Heart left ventricle (tissue), 16 donors: Measurements from ENCODE around the gene WIPF2. TPM values are rescaled to one million over a fixed set of nuclear protein-coding genes. Genes with fewer than 3 reads are reported as not detected.
A peak's percentile ranks its signal among the peaks of the same experiment; 100 is the strongest.

Source experiments
- ATAC-seq, 4 donors: fragments of 200-7000 bp; cut with Tn5 transposase; one replicate each; pipeline ENCODE4 v1.9.1; 2020 to 2022; ENCODE audit warnings: moderate library complexity in 4 of 4, mild to moderate bottlenecking in 3 of 4, moderate number of reproducible peaks in 1 of 4
- DNase-seq, 5 donors: peaks; one replicate each; pipeline ENCODE4 v3.0.0-alpha.2; 2020
- H3K27ac ChIP-seq, 12 donors: fragments of 200-600 bp; sonication (generic) in 4 of 12; one replicate each; pipeline versions ENCODE4 v1.5.0 to v1.8.0; 2016 to 2022; ENCODE audit warnings: mild to moderate bottlenecking in 2 of 12
- H3K27me3 ChIP-seq, 9 donors: fragments of 200-600 bp; sonication (generic) in 2 of 9; one replicate each; pipeline versions ENCODE4 v1.5.1 to v1.8.0; 2016 to 2022; ENCODE audit warnings: mild to moderate bottlenecking in 3 of 9
- H3K36me3 ChIP-seq, 9 donors: fragments of 200-600 bp; sonication (generic) in 2 of 9; one replicate each; pipeline versions ENCODE4 v1.5.0 to v1.8.0; 2018 to 2022; ENCODE audit warnings: mild to moderate bottlenecking in 2 of 9
- H3K4me1 ChIP-seq, 12 donors: fragments of 200-600 bp; sonication (generic) in 4 of 12; one replicate each; pipeline versions ENCODE4 v1.5.0 to v1.8.0; 2016 to 2022; ENCODE audit warnings: mild to moderate bottlenecking in 3 of 12
- H3K4me3 ChIP-seq, 12 donors: fragments of 200-600 bp; sonication (generic) in 4 of 12; one replicate each; pipeline versions ENCODE4 v1.5.0 to v1.8.0; 2017 to 2022; ENCODE audit warnings: mild to moderate bottlenecking in 9 of 12, moderate library complexity in 4 of 12
- H3K9me3 ChIP-seq, 12 donors: fragments of 200-600 bp; sonication (generic) in 4 of 12; one replicate each; pipeline versions ENCODE4 v1.5.0 to v1.8.0; 2016 to 2022; ENCODE audit warnings: mild to moderate bottlenecking in 1 of 12
- POLR2A ChIP-seq, 2 donors: fragments of 450-650 bp; IDR thresholded peaks; one replicate each; pipeline ENCODE4 v1.6.1; 2017; ENCODE audit warnings: antibody characterized with exemption in 2 of 2, mild to moderate bottlenecking in 2 of 2, moderate library complexity in 2 of 2
- WGBS, 4 donors: extraction: QIAGEN DNeasy Blood & Tissue Kit in 2 of 4; methylation state at CpG; one replicate each; pipeline versions ENCODE4 v1.1.5 to v1.1.7; 2013 to 2018; 5-methylcytosine and 5-hydroxymethylcytosine counted together
- intact Hi-C, 10 donors: fragments of 100-400 bp; cut with DNase I; formaldehyde crosslinking; loops; one replicate each; pipeline versions ENCODE4 v1.11.1 to v1.14.2; 2022
- polyA plus RNA-seq, 2 donors: library from polyadenylated mRNA; stranded (reverse); fragments of 200-250 nt; gene quantifications; one replicate each; pipeline ENCODE4 v1.2.3, GENCODE V29; 2013
- total RNA-seq, 9 donors: library from RNA; depleted of rRNA in 2 of 9; stranded (reverse); fragments of >200 nt in 2 of 9; fragmentation: NEBNext Ultra II Directional in 3 of 9; extraction: Animal tissue kit (Norgen Biotek cat#: 25700) in 3 of 9; gene quantifications; one replicate each; pipeline versions ENCODE4 v1.1.0 to v1.2.4, GENCODE V29; 2016 to 2023
- TF ChIP-seq, protein P1 (sequence below), 12 donors: fragments of 200-600 bp; sonication (generic) in 4 of 12; IDR thresholded peaks; one replicate each; pipeline versions ENCODE4 v1.5.0 to v1.8.0; 2018 to 2022; ENCODE audit warnings: antibody characterized with exemption in 12 of 12, mild to moderate bottlenecking in 5 of 12
- donor health status: ischemic (EF 13 %, LVEDD 7.1; RV severe dilation, severe dysfunction).
- donor health status: healthy with polysubstance abuse.
- donor health status: DM: no; HTN: yes; CAD: no.
- donor health status: DM: no; HTN: no; CAD: no.
- donor health status: ischemic (EF 25% LVEDD 6.9; RV normal size, moderate dysfunction).
- donor health status: ischemic (EF 25% LVEDD 5.7; RV mildly dilated, moderate dysfunction).
- donor health status: healthy.
- donor health status: DM: yes; HTN: yes; CAD: no.
- donor health status: ischemic (EF 35%, LVEDD 5.7; RV mildly dilated, moderate dysfunction).
- donor health status: nonischemic (EF 11% LVEDD 7.7; RV severe dilation, severe dysfunction).
- donor health status: DM: yes; HTN: yes; CAD: no.
- donor health status: PGD.
- donor health status: ischemic (EF 29% LVEDD 5.4; RV normal size, mild dysfunction).
- donor health status: nonischemic (EF 23%, LVEDD 6.1; RV moderate dilation, normal function).

The WIPF2 gene
- total and polyA plus RNA-seq, 11 donors = 6.6 to 17.6 (median 11.2) TPM

- no peak for ATAC-seq
- Histone ChIP-seq H3K27ac (peak overlapping the region; percentile 27 to 99 (median 92)), H3K4me3 (peak overlapping the region in 2 of 12 donors; percentile 1 to 29), H3K4me1 (peaks cover 64 to 100% (median 99%) of the 10 kb centered on the region in 12 donors), H3K36me3 (peaks cover 0 to 11% (median 0%) of the 10 kb centered on the region in 9 donors), H3K27me3 (no peaks in the 10 kb centered on the region), H3K9me3 (no peaks in the 10 kb centered on the region)
- DNase-seq = peak in 3 of 5 donors; percentile 23 to 54 (median 28)
- TF ChIP-seq POLR2A (IDR thresholded peaks at IDR 0.05) = no peak
- 40 to 70% (median 53%) methylated on average over 1 of the region's 1 CpG for WGBS, 4 donors
- intact Hi-C loops = no loop called here
These were observed 107.7 kb downstream of the WIPF2 start for GRCh38 chr17:40326832-40327199.

- Histone ChIP-seq H3K4me3 (peak overlapping the region in 1 of 12 donors; percentile 29), H3K27me3 (no peaks in the 10 kb centered on the region), H3K27ac (peak overlapping the region in 11 of 12 donors; percentile 35 to 98 (median 66)), H3K9me3 (no peaks in the 10 kb centered on the region), H3K36me3 (peaks cover 0 to 11% (median 0%) of the 10 kb centered on the region in 9 donors), H3K4me1 (peaks cover 64 to 100% (median 99%) of the 10 kb centered on the region in 12 donors)
- ATAC-seq (no peak), DNase-seq (peak in 1 of 5 donors; percentile 16)
- no peak for TF ChIP-seq POLR2A (IDR thresholded peaks at IDR 0.05)
- TF ChIP-seq, protein P1, sequence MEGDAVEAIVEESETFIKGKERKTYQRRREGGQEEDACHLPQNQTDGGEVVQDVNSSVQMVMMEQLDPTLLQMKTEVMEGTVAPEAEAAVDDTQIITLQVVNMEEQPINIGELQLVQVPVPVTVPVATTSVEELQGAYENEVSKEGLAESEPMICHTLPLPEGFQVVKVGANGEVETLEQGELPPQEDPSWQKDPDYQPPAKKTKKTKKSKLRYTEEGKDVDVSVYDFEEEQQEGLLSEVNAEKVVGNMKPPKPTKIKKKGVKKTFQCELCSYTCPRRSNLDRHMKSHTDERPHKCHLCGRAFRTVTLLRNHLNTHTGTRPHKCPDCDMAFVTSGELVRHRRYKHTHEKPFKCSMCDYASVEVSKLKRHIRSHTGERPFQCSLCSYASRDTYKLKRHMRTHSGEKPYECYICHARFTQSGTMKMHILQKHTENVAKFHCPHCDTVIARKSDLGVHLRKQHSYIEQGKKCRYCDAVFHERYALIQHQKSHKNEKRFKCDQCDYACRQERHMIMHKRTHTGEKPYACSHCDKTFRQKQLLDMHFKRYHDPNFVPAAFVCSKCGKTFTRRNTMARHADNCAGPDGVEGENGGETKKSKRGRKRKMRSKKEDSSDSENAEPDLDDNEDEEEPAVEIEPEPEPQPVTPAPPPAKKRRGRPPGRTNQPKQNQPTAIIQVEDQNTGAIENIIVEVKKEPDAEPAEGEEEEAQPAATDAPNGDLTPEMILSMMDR (IDR thresholded peaks at IDR 0.05) = no peak
- WGBS, 4 donors = 76 to 100% (median 86%) methylated on average over 4 of the region's 4 CpGs
- intact Hi-C loops = no loop called here
These were observed 108.2 kb downstream of the WIPF2 start for GRCh38 chr17:40327244-40327729.

DNA sequence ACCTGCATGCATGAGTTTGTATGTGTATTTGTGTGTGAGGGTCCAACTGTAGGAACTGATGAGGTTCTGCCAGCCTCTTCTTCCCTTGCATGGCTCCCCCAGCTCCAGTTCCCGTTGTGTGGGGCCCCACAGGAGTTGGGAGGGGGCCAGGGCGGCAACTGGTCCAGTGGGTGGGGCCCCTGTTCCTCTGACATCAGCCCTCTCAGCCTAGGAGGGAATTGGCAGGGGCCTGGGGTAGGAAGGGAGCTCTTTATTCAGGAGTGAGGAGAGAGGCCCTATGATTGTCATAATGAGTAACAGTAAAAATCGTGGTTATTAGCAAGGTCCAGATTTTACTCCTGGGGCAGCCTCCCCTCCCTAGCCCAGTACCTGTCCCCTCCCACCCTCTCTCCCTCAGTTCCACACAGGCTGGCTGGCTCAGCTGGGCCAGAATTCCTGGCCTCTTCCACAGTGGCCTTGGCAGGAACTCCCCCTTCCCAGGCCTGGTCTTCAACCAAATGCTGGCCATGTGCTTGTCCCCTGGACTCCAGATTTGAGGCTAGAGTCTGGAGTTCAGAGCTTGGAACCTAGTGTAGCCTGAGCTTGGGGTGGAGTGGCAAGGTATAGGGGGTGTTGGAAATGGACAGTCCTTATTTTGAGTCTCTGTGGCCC lies 108.8 kb downstream of the WIPF2 start:
- DNase-seq (peak; percentile 65 to 77 (median 71)), ATAC-seq (peak in 1 of 4 donors; percentile 2)
- intact Hi-C loops = no loop called here
- Histone ChIP-seq H3K4me1 (peaks cover 70 to 100% (median 99%) of the 10 kb centered on the region in 12 donors), H3K36me3 (peaks cover 0 to 11% (median 0%) of the 10 kb centered on the region in 9 donors), H3K27ac (peak overlapping the region in 11 of 12 donors; percentile 35 to 98 (median 66)), H3K9me3 (no peaks in the 10 kb centered on the region), H3K4me3 (no peak overlapping the region), H3K27me3 (no peaks in the 10 kb centered on the region)
- no peak for TF ChIP-seq POLR2A (IDR thresholded peaks at IDR 0.05)
- TF ChIP-seq, protein P1 (IDR thresholded peaks at IDR 0.05) = no peak
- WGBS, 4 donors = 0 to 15% (median 6%) methylated on average over 3 of the region's 3 CpGs

GRCh38 chr17:40328386-40328766 lies 109.3 kb downstream of the WIPF2 start:
- Histone ChIP-seq H3K27ac (peak overlapping the region in 10 of 12 donors; percentile 35 to 98 (median 79)), H3K36me3 (peaks cover 0 to 11% (median 0%) of the 10 kb centered on the region in 9 donors), H3K9me3 (no peaks in the 10 kb centered on the region), H3K4me3 (no peak overlapping the region), H3K4me1 (peaks cover 73 to 100% (median 99%) of the 10 kb centered on the region in 12 donors), H3K27me3 (no peaks in the 10 kb centered on the region)
- ATAC-seq (no peak), DNase-seq (no peak)
- intact Hi-C loops = no loop called here
- no peak for TF ChIP-seq POLR2A (IDR thresholded peaks at IDR 0.05)
- TF ChIP-seq, protein P1 (IDR thresholded peaks at IDR 0.05) = no peak
- WGBS, 4 donors = 75 to 91% (median 87%) methylated on average over 2 of the region's 2 CpGs
